ENCODE results near the gene CHDH. TPM values are rescaled to one million over a fixed set of nuclear protein-coding genes. Genes with fewer than 3 reads are reported as not detected.

The CHDH gene
- total and polyA plus RNA-seq, 2 experiments from 2014 or later: 2.3 to 6.6 TPM

GRCh38 chr3:53820756-53821580, 25.3 kb downstream of the CHDH start:
- Mint-ChIP-seq H3K27ac (no peak overlapping the region), H3K4me3 (no peak overlapping the region), H3K36me3 (ENCODE audit: low read depth) (peaks cover 12% of the 10 kb centered on the region; the same call in 1 of the 3 replicates), H3K27me3 (ENCODE audit: insufficient read depth, low read depth, poor library complexity) (peaks cover 2% of the 10 kb centered on the region), H3K9me3 (no peaks in the 10 kb centered on the region), H3K4me1 (peaks cover 10% of the 10 kb centered on the region)
- Histone ChIP-seq H3K27me3 (ENCODE audit: insufficient read depth) (no peaks in the 10 kb centered on the region), H4K20me1 (replicated peaks; ENCODE audit: insufficient read depth) (no peaks in the 10 kb centered on the region; the same call in 1 of the 2 replicates), H3K9me2 (ENCODE audit: insufficient read depth) (no peaks in the 10 kb centered on the region), H3K4me1 (ENCODE audit: insufficient read depth) (no peaks in the 10 kb centered on the region), H3K36me3 (ENCODE audit: insufficient read depth) (no peaks in the 10 kb centered on the region; the same call in 1 of the 2 replicates), H3K79me2 (replicated peaks; ENCODE audit: insufficient read depth) (no peaks in the 10 kb centered on the region), H3F3A (replicated peaks; ENCODE audit: low read depth) (no peaks in the 10 kb centered on the region), H3K4me3 (no peak overlapping the region), H3K4me2 (no peak overlapping the region), H2AFZ (no peak overlapping the region), H3K27ac (ENCODE audit: low read depth) (no peak overlapping the region)
- DNase-seq (ENCODE audit: low spot score) (no peak), ATAC-seq (no peak)
- no peak for TF ChIP-seq EZH2 (IDR thresholded peaks at IDR 0.05; ENCODE audit: low read depth, unreplicated experiment)
- no peak for TF ChIP-seq ZNF462 (CRISPR knock-in tag; IDR thresholded peaks at IDR 0.05)
- TF ChIP-seq REST (IDR thresholded peaks at IDR 0.05; ENCODE audit: unreplicated experiment): no peak
- TF ChIP-seq ETS1 (IDR thresholded peaks at IDR 0.05): no peak
- no peak for TF ChIP-seq STAT1 (IDR thresholded peaks at IDR 0.05; ENCODE audit: unreplicated experiment)
- TF ChIP-seq CREB1 (CRISPR knock-in tag; IDR thresholded peaks at IDR 0.05; ENCODE audit: low read depth): no peak
- TF ChIP-seq CTCF (conservative IDR thresholded peaks at IDR 0.05; ENCODE audit: low read depth in 2 of 2): no peak
- no peak for TF ChIP-seq ZNF114 (CRISPR knock-in tag; IDR thresholded peaks at IDR 0.05)
- no peak for TF ChIP-seq EZH2phosphoT487 (IDR thresholded peaks at IDR 0.05; ENCODE audit: unreplicated experiment)
- TF ChIP-seq POLR2AphosphoS5 (IDR thresholded peaks at IDR 0.05; ENCODE audit: low read depth): no peak
- TF ChIP-seq JUNB (IDR thresholded peaks at IDR 0.05; ENCODE audit: unreplicated experiment): no peak
- no peak for TF ChIP-seq NANOG (IDR thresholded peaks at IDR 0.05; ENCODE audit: borderline replicate concordance)
- no peak for TF ChIP-seq ZNF331 (CRISPR knock-in tag; IDR thresholded peaks at IDR 0.05; ENCODE audit: low read depth)
